Activated T-cell treated with anti-CD3 and anti-CD28 coated beads for 4 hours (primary cell): ENCODE measurements around the gene SMARCD3.

Experiments used
- DNase-seq: peaks from one replicate; pipeline ENCODE4 v3.0.0-alpha.2; 2020

Gene SMARCD3

GRCh38 chr7:151206914-151207313, 41.6 kb downstream of the SMARCD3 start:
- DNase-seq = no peak

GRCh38 chr7:151205730-151206129, 42.8 kb downstream of the SMARCD3 start:
- no peak for DNase-seq

GRCh38 chr7:151204383-151205032, 44.0 kb downstream of the SMARCD3 start:
- no peak for DNase-seq

- no peak for DNase-seq
These were observed 45.7 kb downstream of the SMARCD3 start for GRCh38 chr7:151202836-151203235.

GRCh38 chr7:151201751-151202150, 46.7 kb downstream of the SMARCD3 start:
- no peak for DNase-seq

- DNase-seq = no peak
These were observed 47.1 kb downstream of the SMARCD3 start for GRCh38 chr7:151201344-151201743.

- DNase-seq = no peak
These were observed 49.3 kb downstream of the SMARCD3 start for GRCh38 chr7:151198945-151199848.

GRCh38 chr7:151197932-151198331, 50.6 kb downstream of the SMARCD3 start:
- DNase-seq = no peak

GRCh38 chr7:151195616-151196450, 52.7 kb downstream of the SMARCD3 start:
- DNase-seq = no peak

- no peak for DNase-seq
These were observed 54.3 kb downstream of the SMARCD3 start for GRCh38 chr7:151194188-151194587.

GRCh38 chr7:151193203-151193978, 55.1 kb downstream of the SMARCD3 start:
- DNase-seq = no peak

GRCh38 chr7:151192002-151192539, 56.4 kb downstream of the SMARCD3 start:
- no peak for DNase-seq

GRCh38 chr7:151191544-151191943, 57.0 kb downstream of the SMARCD3 start:
- DNase-seq = no peak

- DNase-seq = no peak
These were observed 59.5 kb downstream of the SMARCD3 start for GRCh38 chr7:151189038-151189437.
